Esophagus muscularis mucosa (tissue), 4 donors: ENCODE data around the gene RHOT2. TPM values are rescaled to one million over a fixed set of nuclear protein-coding genes. Genes with fewer than 3 reads are reported as not detected.

Source experiments
- DNase-seq: peaks from one replicate; pipeline ENCODE4 v3.0.0-alpha.2; 2017; ENCODE audit errors: extremely low spot score
- H3K27ac ChIP-seq, 4 donors: fragments of 200-600 bp; sonication (generic); replicated peaks in 1 of 4; 1 replicate in 3 of 4; 2 replicates in 1 of 4; pipeline ENCODE4 v1.5.1; 2016 to 2019; ENCODE audit warnings: mild to moderate bottlenecking in 1 of 4
- H3K27me3 ChIP-seq, 4 donors: fragments of 200-600 bp; sonication (generic); one replicate each; pipeline versions ENCODE4 v1.5.1 to v1.6.0; 2016 to 2019
- H3K36me3 ChIP-seq, 4 donors: fragments of 200-600 bp; sonication (generic); one replicate each; pipeline ENCODE4 v1.5.1; 2016 to 2019
- H3K4me1 ChIP-seq, 4 donors: fragments of 200-600 bp; sonication (generic); one replicate each; pipeline ENCODE4 v1.5.1; 2016 to 2019
- H3K4me3 ChIP-seq, 4 donors: fragments of 200-600 bp; sonication (generic); 1 replicate in 2 of 4; 2 replicates in 2 of 4; pipeline ENCODE4 v1.5.1; 2016 to 2019; ENCODE audit warnings: mild to moderate bottlenecking in 4 of 4, moderate library complexity in 1 of 4
- H3K9me3 ChIP-seq, 4 donors: fragments of 200-600 bp; sonication (generic); 1 replicate in 3 of 4; 2 replicates in 1 of 4; pipeline ENCODE4 v1.5.1; 2016 to 2019
- EP300 ChIP-seq: sonication (generic); formaldehyde crosslinking; IDR thresholded peaks from one replicate; pipeline ENCODE4 v1.6.1; 2017; ENCODE audit warnings: antibody characterized with exemption
- POLR2A ChIP-seq: fragments of 450-650 bp; IDR thresholded peaks from one replicate; pipeline ENCODE4 v1.6.1; 2017; ENCODE audit warnings: antibody characterized with exemption, moderate library complexity, mild to moderate bottlenecking, low read depth
- POLR2AphosphoS5 ChIP-seq, 2 donors: sonication (generic); formaldehyde crosslinking; IDR thresholded peaks; one replicate each; pipeline ENCODE4 v1.6.1; 2017; ENCODE audit warnings: antibody characterized with exemption in 2 of 2
- WGBS: methylation state at CpG from one replicate; pipeline ENCODE4 v1.1.5; 2018; 5-methylcytosine and 5-hydroxymethylcytosine counted together
- intact Hi-C: fragments of 100-400 bp; cut with DNase I; formaldehyde crosslinking; loops from one replicate; pipeline ENCODE4 v1.15.1; 2023
- total RNA-seq, 4 donors: library from RNA; depleted of rRNA; stranded (reverse); fragments of >200 nt; gene quantifications; one replicate each; pipeline versions ENCODE4 v1.1.0 to v1.2.1, GENCODE V29; 2016
- TF ChIP-seq, protein P1 (sequence below), 3 experiments: fragments of 200-600 bp in 2 of 3; fragments of 450-650 bp in 1 of 3; sonication (generic) in 2 of 3; IDR thresholded peaks; one replicate each; pipeline ENCODE4 v1.5.1; 2017 to 2019; ENCODE audit warnings: antibody characterized with exemption in 3 of 3, mild to moderate bottlenecking in 2 of 3, moderate library complexity in 1 of 3

RHOT2 gene
- total RNA-seq, 4 donors from 2014 or later: 34.5 to 67.5 (median 58.6) TPM

DNA sequence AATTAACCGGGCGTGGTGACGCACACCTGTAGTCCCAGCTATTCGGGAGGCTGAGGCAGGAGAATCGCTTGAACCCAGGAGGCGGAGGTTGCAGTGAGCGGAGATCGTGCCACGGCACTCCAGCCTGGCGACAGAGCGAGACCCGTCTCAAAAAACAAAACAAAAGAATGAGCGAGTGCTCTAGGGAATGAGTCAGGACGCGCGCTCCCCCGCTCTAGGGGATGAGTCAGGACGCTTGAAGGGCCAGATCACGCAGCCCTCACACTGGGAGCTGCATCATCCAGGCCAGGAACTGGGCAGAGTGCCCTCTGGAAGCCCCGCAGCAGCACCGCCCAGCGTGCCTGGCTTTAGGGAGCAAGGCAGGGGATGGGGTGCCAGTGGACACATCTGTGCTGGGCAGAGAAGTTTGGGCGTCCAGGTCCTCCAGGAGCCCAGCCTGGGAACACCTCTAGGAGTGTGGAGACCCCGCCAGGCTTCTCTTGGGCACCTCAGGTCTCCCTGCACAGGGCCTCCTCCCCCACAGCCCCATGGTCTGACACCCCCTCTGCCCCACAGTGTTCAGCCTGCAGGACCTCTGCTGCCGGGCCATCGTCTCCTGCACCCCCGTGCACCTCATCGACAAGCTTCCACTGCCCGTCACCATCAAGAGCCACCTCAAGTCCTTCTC is 41.0 kb upstream of the RHOT2 start:
- Histone ChIP-seq H3K27me3 (peaks cover 0 to 9% (median 0%) of the 10 kb centered on the region in 4 donors), H3K9me3 (no peaks in the 10 kb centered on the region), H3K4me1 (peaks cover 11 to 36% (median 25%) of the 10 kb centered on the region in 4 donors), H3K4me3 (no peak overlapping the region), H3K36me3 (peaks cover 0 to 43% (median 37%) of the 10 kb centered on the region in 4 donors), H3K27ac (peak overlapping the region in 3 of 4 donors; percentile 15 to 51 (median 27))
- intact Hi-C loops: no loop called here
- no peak for TF ChIP-seq EP300
- peak; percentile 6 to 21 for TF ChIP-seq POLR2AphosphoS5 (IDR thresholded peaks at IDR 0.05)
- TF ChIP-seq, protein P1, sequence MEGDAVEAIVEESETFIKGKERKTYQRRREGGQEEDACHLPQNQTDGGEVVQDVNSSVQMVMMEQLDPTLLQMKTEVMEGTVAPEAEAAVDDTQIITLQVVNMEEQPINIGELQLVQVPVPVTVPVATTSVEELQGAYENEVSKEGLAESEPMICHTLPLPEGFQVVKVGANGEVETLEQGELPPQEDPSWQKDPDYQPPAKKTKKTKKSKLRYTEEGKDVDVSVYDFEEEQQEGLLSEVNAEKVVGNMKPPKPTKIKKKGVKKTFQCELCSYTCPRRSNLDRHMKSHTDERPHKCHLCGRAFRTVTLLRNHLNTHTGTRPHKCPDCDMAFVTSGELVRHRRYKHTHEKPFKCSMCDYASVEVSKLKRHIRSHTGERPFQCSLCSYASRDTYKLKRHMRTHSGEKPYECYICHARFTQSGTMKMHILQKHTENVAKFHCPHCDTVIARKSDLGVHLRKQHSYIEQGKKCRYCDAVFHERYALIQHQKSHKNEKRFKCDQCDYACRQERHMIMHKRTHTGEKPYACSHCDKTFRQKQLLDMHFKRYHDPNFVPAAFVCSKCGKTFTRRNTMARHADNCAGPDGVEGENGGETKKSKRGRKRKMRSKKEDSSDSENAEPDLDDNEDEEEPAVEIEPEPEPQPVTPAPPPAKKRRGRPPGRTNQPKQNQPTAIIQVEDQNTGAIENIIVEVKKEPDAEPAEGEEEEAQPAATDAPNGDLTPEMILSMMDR (IDR thresholded peaks at IDR 0.05): no peak
- DNase-seq: no peak
- 79% methylated on average over 23 of the region's 29 CpGs for WGBS

DNA sequence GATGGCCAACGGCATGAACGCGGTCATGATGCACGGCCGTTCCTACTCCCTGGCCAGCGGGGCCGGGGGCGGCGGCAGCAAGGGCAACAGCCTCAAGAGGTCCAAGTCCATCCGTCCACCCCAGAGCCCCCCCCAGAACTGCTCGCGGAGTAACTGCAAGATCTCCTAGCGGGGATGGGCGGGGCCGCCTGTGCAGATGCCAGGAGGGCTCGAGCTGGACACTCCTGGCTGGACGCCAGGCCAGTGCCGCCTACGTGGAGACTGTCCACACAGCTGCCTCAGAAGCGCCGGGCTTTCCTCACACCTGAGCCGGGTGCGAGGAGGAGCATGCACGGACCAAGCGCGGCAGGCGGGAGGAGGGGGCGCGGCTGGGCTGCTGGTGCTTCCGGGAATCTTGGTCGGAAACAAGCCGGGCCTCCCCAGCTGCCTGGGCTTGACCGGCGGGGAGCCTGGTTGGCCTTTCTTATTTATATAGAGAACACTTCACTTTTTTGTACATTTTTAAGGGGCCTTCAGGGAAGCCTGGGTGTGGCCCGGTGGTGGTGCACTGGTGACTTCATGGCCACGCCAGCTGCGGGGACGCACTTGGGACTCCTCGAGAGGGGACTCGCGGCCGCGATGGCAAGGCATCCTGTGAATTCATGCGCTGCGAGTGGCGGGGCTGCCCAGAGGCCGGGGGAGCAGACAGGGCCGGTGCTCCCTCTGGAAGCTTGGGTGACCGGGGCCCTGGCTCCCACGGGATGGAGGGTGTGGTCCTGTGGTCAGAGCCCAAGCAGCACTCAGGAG is 40.3 kb upstream of the RHOT2 start:
- DNase-seq: no peak
- intact Hi-C loops: no loop called here
- no peak for TF ChIP-seq POLR2AphosphoS5 (IDR thresholded peaks at IDR 0.05)
- TF ChIP-seq EP300: no peak
- TF ChIP-seq POLR2A: no peak
- TF ChIP-seq, protein P1 (IDR thresholded peaks at IDR 0.05): no peak
- 88% methylated on average over 32 of the region's 50 CpGs for WGBS
- Histone ChIP-seq H3K27me3 (peaks cover 0 to 16% (median 0%) of the 10 kb centered on the region in 4 donors), H3K4me1 (peaks cover 11 to 33% (median 25%) of the 10 kb centered on the region in 4 donors), H3K36me3 (peaks cover 0 to 47% (median 38%) of the 10 kb centered on the region in 4 donors), H3K27ac (peak overlapping the region in 2 of 4 donors; percentile 27 to 51), H3K9me3 (no peaks in the 10 kb centered on the region), H3K4me3 (no peak overlapping the region)

DNA sequence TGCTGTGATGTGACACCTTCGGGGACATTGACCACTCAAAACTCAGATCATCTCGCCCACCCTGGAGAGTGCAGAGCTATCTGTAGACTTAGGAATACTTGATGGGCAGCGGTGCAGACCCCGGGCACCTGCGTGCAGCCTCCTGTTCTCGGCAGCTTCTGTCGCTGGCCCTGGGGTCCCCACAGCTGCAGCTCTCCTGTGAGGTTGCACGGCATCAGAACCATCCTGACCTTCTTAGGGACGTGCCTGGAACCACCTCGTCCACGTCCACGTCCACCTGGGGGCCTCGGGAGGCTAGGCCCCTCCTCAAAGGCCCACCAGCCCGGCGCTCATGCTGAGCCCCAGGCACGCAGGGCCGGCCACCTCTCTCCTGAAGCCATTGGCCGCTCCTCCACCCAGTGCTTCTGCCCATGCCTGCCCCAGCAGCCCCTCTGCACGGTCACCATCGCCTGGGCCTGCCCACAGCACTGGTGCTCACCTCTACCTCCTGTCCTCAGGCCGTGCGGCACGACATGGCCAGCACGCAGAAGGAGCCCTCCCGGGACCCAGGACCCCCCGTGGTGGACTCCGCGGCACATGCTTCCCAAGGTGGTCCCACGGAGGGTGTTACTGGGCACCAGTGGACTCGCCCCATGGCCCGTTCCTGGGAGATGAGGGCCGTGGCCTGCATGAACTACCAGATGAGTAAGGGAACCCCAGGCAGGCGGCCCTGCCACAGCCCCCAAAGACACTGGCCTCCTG is 39.4 kb upstream of the RHOT2 start:
- WGBS: 98% methylated on average over 27 of the region's 33 CpGs
- intact Hi-C loops: no loop called here
- Histone ChIP-seq H3K36me3 (peaks cover 7 to 55% (median 46%) of the 10 kb centered on the region in 4 donors), H3K27me3 (peaks cover 0 to 21% (median 0%) of the 10 kb centered on the region in 4 donors), H3K9me3 (no peaks in the 10 kb centered on the region), H3K4me3 (no peak overlapping the region), H3K4me1 (peaks cover 11 to 33% (median 25%) of the 10 kb centered on the region in 4 donors), H3K27ac (no peak overlapping the region)
- no peak for TF ChIP-seq POLR2A
- TF ChIP-seq, protein P1 (IDR thresholded peaks at IDR 0.05): no peak
- TF ChIP-seq POLR2AphosphoS5 (IDR thresholded peaks at IDR 0.05): no peak
- TF ChIP-seq EP300: no peak
- no peak for DNase-seq

DNA sequence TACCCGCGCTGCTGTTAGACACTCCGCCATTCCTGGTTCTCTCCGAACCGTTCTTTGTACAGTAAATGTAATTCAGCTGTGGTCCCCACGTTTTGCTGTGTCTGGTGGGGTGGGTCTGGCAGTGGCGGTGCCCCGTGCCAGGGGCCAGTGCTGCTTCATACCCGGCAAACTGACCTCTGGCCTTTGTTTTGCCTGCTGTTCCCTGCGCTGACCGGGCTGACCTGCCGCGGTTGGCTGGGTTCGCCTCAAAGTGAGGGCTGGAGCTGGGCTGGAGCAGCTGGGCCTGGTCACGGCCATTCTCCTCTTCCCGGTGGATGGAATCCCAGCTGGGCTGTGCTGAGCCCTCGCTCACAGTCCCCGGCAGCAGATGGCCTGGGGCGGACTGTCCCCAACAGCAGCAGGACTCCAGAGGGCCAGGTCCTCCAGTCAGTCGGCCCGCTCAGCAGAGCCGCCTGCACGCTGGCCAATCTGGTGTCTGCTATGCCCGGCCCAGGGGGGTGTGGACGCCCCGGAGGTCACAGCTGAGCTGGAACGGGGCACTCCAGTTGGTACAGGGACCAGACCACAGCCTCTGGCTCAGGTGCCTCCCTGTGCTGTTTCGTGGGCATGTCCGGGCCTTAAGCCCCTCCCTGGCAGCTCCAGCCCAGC is 38.6 kb upstream of the RHOT2 start:
- Histone ChIP-seq H3K9me3 (no peaks in the 10 kb centered on the region), H3K4me1 (peaks cover 11 to 34% (median 26%) of the 10 kb centered on the region in 4 donors), H3K27ac (no peak overlapping the region), H3K36me3 (peaks cover 10 to 64% (median 54%) of the 10 kb centered on the region in 4 donors), H3K4me3 (no peak overlapping the region), H3K27me3 (peaks cover 0 to 21% (median 0%) of the 10 kb centered on the region in 4 donors)
- 75% methylated on average over 9 of the region's 29 CpGs for WGBS
- no peak for DNase-seq
- TF ChIP-seq POLR2AphosphoS5 (IDR thresholded peaks at IDR 0.05) (no peak), EP300 (no peak), POLR2A (no peak)
- TF ChIP-seq, protein P1 (IDR thresholded peaks at IDR 0.05): no peak
- intact Hi-C loops: no loop called here
